ENCODE data around the gene UPK3BL2.
"Not testable (repeated sequence)": the region's sequence is repeated elsewhere in the genome, so short reads cannot be mapped to it uniquely, and the experiment has no call there.

UPK3BL2 gene

DNA sequence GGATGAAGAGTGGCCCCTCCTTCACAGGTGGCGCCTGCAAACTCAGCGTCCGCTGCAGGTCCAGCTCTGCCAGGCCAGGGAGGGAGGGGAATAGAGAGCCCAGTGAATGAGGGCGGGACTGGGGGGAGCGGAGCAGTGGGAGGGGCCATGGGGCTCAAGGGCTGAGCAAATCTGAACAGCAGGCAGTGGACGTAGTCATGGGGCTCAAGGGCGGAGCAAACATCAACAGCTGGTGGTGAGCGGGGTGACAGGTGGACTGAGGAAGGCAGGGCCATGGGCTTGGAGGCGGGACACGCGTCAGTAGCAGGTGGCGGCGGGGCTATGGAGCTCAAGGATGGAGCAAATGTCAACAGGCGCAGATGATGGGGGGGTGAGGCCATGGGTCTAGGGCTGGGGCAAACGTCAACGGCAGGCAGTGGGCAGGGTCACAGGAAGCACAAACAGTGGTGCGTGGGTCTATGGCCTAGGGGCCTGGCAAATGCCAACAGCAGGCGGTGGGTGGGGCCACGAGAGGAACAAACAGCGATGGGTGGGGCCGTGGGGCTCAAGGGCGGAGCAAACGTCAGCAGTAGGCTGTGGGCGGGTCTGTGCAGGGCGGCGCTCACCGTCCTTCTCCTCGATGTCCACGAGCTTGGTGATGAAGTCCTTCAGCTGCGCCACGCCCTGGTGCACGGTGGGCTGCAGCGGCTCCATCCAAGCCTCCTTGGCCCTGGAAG is 50.1 kb downstream of the UPK3BL2 start:
- DNase-seq = not testable (repeated sequence)

DNA sequence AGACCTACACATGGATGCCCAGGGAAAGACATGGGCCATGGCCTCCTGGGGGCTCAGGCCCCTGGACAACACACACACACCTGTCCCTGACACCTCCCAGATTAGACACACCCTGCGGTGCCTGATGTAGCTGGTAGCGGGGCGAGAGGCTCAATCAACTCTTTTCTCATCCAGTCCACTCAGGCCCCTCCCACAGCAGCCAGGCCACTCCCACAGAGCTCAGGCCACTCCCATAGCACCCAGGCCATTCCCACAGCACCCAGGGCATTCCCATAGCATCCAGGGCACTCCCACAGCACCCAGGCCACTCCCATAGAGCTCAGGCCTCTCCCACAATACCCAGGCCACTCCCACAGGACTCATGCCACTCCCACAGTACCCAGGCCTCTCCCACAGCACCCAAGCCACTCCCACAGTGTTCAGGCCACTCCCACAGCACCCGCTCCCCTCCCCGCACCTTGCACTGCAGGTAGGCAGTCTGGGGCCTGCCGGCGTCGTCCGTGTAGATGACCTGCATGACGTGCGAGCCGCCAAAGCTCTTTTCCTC is 52.9 kb downstream of the UPK3BL2 start:
- not testable (repeated sequence) for DNase-seq

Data from NCI-H226 (cell line).